Mammary epithelial cell (primary cell): ENCODE results near the gene MAP2K7.

ENCODE experiments used
- EZH2 ChIP-seq: IDR thresholded peaks from 2 replicates; pipeline ENCODE4 v1.6.1; 2012; ENCODE audit warnings: low read length, inconsistent platforms, borderline replicate concordance
- TF ChIP-seq, protein P1 (sequence below), 2 donors: IDR thresholded peaks in 1 of 2; conservative IDR thresholded peaks in 1 of 2; 2 replicates each; pipeline ENCODE4 v1.5.1; 2011 to 2012; ENCODE audit warnings: inconsistent platforms in 2 of 2, low read length in 2 of 2, mild to moderate bottlenecking in 2 of 2, control low read depth in 1 of 2, low read depth in 1 of 2; ENCODE audit not compliant: insufficient read depth in 1 of 2; ENCODE audit errors: extremely low read depth in 1 of 2

DNA sequence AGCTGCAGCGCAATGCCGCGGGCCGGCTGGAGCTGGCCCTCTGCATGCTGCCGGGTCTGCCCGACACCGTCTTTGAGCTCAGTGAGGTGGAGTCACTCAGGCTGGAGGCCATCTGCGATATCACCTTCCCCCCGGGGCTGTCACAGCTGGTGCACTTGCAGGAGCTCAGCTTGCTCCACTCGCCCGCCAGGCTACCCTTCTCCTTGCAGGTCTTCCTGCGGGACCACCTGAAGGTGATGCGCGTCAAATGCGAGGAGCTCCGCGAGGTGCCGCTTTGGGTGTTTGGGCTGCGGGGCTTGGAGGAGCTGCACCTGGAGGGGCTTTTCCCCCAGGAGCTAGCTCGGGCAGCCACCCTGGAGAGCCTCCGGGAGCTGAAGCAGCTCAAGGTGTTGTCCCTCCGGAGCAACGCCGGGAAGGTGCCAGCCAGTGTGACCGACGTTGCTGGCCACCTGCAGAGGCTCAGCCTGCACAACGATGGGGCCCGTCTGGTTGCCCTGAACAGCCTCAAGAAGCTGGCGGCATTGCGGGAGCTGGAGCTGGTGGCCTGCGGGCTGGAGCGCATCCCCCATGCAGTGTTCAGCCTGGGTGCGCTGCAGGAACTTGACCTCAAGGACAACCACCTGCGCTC, 3.8 kb upstream of the MAP2K7 start:
- TF ChIP-seq, protein P1, sequence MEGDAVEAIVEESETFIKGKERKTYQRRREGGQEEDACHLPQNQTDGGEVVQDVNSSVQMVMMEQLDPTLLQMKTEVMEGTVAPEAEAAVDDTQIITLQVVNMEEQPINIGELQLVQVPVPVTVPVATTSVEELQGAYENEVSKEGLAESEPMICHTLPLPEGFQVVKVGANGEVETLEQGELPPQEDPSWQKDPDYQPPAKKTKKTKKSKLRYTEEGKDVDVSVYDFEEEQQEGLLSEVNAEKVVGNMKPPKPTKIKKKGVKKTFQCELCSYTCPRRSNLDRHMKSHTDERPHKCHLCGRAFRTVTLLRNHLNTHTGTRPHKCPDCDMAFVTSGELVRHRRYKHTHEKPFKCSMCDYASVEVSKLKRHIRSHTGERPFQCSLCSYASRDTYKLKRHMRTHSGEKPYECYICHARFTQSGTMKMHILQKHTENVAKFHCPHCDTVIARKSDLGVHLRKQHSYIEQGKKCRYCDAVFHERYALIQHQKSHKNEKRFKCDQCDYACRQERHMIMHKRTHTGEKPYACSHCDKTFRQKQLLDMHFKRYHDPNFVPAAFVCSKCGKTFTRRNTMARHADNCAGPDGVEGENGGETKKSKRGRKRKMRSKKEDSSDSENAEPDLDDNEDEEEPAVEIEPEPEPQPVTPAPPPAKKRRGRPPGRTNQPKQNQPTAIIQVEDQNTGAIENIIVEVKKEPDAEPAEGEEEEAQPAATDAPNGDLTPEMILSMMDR (conservative IDR thresholded peaks at IDR 0.05 in 1 of 2, IDR thresholded peaks at IDR 0.05 in 1 of 2; ENCODE audit: extremely low read depth in 1 of 2, insufficient read depth in 1 of 2, low read depth in 1 of 2, low read length in 2 of 2): no peak
- no peak for TF ChIP-seq EZH2
